NT2/D1 (cell line): Measurements from ENCODE around the gene NKAIN2.

Source experiments
- SUZ12 ChIP-seq: IDR thresholded peaks from 2 replicates; pipeline ENCODE4 v1.6.1; 2011; ENCODE audit not compliant: insufficient read length, insufficient read depth; ENCODE audit errors: extremely low read depth
- YY1 ChIP-seq: IDR thresholded peaks from 2 replicates; pipeline ENCODE4 v1.6.1; 2011; ENCODE audit not compliant: insufficient read length, insufficient read depth
- ZNF274 ChIP-seq: IDR thresholded peaks from 2 replicates; pipeline ENCODE4 v1.6.1; 2011; ENCODE audit warnings: mild to moderate bottlenecking, low read depth, low read length

DNA sequence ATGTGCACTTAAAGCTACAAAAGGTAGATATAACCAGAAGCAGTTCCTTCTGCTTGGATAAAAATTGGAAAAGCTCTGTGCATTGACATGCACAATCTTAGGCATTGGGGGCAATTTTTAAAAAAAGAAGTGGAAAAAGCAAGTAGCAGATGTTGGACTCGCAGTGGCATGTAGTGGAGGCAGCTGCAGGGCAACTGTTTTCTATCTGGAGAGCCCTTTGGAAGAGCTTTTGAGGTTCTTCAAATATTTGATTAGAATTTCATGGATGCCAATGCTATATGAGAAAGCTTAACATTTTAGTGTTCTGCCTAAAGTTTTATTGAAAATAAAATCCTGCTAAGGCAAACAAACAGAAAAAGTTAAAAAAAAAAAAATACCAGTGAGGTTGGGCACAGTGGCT, 770.3 kb downstream of the NKAIN2 start:
- TF ChIP-seq YY1 = no peak
- no peak for TF ChIP-seq ZNF274
- TF ChIP-seq SUZ12 = no peak
